NCI-H1436 treated with DMSO at 0.1 percent for 48 hours (cell line): Measurements from ENCODE around the gene KAZALD1.

Source experiments
- DNase-seq: peaks from one replicate; lab custom pipeline; 2025; lab: John Stamatoyannopoulos, UW

Gene KAZALD1

GRCh38 chr10:101095004-101095403 lies 33.2 kb downstream of the KAZALD1 start:
- no peak for DNase-seq

DNA sequence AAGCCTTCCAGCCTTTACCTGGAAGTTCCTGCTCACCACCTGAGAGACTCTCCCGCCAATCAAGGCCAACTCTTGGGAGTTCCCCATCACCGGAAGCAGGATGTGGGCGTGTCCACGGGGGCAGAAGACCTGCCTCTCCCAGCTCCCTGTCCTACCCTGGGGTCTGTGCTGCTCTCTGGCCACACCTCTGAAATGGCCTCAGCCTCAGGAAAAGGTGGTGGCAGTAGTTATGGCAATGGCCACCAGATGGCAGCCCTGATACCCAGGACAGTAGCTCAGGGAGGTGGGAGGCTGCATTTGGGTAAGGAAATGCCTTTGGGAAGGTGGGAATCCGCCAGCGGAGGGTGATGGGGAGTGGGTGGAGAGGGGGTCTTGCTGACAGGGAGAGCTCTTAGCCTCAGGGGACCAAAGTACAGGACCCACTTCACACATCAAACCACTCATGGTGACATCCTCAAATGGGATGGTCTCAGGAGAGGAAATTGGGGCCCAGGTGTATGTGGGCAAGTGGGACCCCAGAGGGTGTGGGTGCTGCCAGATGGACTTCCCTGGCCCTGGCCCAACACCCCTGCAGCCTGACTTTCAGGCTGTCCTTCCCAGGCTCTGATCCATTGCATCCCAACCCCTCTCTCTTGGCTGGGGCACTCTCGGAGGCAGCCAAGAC lies 33.9 kb downstream of the KAZALD1 start:
- no peak for DNase-seq

DNA sequence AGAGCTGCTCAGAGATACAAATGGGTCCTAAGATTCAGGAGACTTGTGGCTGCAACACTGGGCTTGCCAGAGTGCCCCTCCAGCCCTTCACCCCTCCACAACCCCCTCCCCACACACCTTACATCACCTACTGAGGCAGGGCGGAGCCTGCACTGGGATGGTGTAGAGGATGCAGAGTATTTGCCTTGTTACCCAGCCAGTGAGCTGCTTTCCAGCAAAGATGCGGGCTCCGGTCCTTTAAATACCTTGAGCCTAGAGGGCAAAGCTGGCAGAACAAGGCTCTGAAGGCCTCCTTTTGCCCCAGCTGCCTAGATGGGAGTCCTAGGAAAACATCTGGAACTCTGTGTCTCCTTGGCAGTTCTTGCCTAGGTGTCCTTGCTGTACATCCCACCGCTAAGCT lies 34.6 kb downstream of the KAZALD1 start:
- no peak for DNase-seq

DNA sequence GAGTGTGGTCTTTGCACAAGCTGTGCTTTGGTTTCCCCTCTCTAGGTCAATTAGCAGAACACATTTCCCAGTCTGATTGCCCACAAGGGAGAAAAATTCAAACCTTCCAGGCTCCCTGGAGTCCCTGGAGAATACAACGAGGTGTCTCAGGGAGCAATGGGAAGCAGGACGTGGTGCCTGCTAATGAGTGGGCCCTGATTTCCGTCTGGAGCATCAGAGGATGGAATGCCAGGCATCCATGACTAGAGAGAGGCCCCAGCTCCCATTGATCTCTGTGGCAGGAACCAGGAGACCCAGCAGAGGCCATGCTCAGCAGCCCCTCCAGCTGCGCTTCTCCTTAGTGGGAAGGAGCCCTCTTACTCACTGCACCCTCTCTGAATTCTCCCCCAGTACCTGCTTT lies 36.1 kb downstream of the KAZALD1 start:
- DNase-seq = no peak

DNA sequence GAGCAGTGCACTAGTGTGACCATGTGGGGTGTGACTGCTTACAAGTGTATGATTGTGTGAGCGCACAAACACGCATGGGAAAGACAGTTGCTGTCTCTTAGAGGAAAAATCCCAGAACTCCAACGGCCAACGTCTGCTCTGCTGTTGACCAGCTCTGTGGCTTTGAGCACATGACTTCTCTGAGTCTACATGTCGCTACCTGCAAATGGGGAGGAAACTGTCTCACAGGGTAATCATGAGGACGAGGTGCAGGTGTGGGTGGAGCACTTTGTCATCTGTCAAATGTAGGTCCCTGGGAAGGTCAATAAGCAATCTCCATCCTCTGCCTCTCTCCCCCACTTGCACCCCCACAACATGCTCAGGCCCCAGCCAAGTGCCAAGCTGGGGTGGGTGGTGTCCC lies 38.1 kb downstream of the KAZALD1 start:
- DNase-seq = no peak

DNA sequence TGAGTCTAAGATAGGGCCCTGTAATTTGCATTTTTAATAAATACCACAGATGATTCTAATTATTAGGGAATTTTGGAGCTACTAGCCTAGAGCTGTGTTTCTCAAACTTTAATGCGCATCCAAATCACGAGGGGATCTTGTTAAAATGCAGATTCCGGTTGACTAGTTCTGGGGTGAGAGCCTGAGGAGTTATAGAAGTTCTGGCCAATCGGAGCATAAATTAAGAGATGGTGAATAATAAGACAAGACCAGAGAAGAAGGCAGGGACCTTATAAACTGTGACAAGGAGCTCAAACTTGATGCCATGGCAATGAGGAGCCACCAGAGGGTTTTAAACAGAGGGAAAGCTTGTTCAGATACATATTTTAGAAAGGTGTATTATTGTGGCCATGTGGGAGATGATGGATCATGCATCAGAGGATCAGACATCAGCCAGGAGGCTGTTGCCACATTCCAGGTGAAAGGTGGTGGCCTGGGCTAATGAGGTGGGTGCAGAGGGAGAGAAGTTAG lies 39.6 kb downstream of the KAZALD1 start:
- no peak for DNase-seq

- no peak for DNase-seq
Observed at GRCh38 chr10:101103430-101103829, 41.6 kb downstream of the KAZALD1 start.

DNA sequence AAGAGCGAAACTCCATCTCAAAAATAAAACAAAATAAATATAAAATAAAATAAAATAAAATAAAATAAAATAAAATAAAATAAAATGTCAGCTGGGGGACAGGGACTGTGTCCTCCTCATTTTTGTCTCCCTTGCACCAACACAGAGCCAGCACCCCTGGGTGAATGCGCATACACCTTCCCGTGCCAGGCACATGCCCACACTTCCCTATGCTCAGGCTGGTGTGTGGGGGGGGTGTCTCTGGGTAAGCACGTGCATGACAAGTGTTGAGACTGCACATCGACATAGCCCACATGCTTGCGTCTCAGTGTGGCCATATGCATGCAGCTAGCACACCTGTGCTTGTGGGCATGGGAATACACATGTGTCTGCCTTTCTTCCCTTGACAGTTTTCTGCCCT lies 44.6 kb downstream of the KAZALD1 start:
- no peak for DNase-seq

DNA sequence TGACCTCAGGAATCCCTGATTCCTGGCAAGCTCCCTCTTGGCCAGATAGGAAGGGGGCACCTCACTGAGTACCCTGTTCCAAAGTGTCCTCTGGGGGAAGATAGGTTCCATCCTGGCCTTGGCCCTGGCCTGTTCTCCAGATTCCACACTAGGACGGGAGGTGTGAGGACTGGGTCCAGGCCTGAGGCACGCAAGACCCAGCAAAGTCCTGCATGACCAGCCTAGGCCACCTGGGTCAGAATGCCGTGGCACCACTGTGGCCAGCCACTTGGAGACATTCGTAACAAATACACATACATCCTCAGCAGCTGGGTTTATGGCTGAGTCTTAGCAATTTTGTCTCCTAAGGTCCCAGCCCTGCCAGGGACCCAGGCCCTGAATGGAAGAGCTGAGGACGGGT lies 46.0 kb downstream of the KAZALD1 start:
- DNase-seq = no peak

- DNase-seq = no peak
Observed at GRCh38 chr10:101110856-101111523, 49.2 kb downstream of the KAZALD1 start.

DNA sequence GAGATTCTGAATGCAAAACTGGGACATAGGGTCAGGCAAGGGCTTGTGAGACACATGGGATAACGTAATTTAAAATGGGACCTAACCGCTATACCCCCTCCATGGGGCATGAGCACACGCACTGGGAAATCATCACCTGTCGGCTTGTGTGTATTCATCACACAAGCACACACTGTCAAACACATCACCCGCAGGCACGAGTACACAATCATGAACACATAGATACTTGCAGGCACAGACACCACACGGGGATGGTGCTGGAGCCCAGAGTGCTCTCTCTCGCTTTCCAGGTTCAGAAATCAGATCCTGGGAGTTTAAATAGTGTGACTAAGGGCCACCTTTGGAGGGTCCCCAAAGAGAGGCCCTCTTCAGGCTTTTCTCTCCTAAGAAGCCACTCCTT lies 49.8 kb downstream of the KAZALD1 start:
- DNase-seq = no peak

DNA sequence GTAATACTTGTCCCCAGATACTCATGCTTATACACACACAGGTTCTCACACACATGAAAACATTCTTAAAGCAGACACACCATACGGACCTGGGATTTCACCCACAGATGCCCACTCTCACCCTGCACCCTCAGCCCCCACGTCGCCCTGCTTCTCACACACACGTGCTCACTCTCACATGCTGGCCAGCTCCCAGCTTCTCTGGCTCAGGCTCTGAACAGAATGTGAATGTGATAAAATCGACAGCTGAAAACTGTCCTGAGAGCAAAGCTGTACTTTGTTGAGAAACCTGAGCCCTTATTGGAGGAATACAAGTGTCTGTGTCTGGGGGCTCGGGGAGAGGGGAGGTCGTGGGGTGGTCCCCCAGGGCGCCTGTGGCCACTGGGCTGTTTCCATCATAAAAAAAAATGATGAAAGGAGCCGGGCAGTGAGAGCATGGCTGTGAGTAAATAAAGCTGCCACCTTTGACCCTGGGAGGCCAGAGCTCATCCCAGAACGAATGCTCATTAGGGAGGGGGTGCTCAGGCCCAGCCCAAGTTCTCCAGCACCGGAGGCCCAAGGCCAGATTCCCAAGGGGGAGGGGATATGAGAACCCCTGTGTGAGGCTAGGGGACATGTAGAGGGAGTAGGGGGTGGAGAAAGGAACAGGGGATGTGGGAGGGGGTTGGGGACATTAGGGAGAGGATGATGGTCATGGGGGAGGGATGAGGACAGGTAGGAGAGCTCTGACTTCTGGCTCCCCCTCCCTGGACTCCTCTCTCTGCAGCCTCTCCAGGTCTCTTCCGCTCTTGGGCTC lies 51.2 kb downstream of the KAZALD1 start:
- no peak for DNase-seq

DNA sequence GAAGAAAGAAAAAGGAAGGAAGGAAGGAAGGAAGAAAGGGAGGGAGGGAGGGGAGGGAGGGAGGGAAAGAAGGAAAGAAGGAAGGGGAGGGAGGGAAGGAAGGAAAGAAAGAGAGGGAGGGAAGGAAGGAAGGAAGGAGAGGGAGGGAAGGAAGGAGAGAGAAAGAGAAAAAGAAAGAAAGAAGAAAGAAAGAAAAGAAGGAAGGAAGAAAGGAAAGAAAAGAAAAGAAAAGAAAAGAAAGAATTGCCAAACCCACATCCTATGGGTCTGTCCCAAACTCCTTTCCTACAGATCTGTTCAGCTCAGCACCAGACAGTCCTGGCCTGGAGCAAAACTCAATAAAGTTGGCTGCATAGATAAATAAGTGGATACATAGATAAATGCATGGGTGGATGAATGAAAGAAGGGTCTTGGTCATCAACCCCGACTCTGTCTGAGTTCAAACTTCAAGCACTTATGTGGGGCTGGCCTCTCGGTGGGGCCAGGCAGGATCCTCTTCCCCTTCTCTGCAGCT lies 52.2 kb downstream of the KAZALD1 start:
- DNase-seq = no peak

GRCh38 chr10:101114646-101115045 lies 52.9 kb downstream of the KAZALD1 start:
- no peak for DNase-seq
